Measurements from ENCODE around the gene PRSS21. TPM values are rescaled to one million over a fixed set of nuclear protein-coding genes. Genes with fewer than 3 reads are reported as not detected.

PRSS21 gene
- total RNA-seq, 1 donor from 2014 or later, result 26.5 TPM

DNA sequence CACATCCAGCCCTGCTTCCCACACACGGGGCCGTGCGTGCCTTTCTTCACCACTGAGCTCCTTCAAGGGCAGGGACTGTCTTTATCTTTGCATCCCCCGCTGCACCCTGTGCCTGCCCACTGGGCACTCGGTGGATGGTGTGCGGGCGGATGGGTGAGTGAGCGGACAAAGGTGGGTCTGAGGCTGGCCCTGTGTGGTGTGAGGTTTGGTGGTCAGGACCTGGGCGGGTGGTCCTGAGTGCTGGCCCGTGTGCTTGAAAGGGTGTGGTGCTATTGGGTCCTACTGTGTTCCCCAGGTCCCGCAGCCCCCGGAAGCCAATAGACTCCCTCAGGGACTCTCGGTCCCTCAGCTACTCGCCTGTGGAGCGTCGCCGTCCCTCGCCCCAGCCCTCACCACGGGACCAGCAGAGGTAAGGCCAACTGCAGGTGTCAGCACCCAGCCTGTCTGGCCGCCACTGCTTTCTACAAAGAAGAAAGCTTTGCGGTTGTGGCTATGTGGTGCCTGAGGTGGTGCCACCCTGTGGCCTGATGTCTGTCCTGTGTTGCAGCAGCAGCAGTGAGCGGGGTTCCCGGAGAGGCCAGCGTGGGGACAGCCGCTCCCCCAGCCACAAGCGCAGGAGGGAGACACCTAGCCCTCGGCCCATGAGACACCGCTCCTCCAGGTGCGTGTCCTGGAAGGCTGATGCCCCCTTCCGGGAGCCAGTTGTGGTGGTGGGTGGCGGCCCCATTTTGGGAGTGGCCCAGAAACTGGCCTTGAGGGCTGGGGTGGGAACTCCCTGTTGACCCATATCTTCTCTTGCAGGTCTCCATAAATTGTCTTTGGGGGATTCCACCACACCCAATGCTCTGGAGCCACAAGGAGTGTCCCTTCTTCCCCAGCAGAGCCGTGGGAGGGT, 46.7 kb upstream of the PRSS21 start:
- DNase-seq (peak; percentile 45), ATAC-seq (peak; percentile 6 to 8)
- H3K4me1 ChIP-seq, result peaks cover 12% of the 10 kb centered on the region
- no peak overlapping the region for H3K4me3 ChIP-seq
- no peaks in the 10 kb centered on the region for H3K27me3 ChIP-seq (ENCODE audit: low read depth)
- peak overlapping the region; percentile 31 for H3K27ac ChIP-seq
- intact Hi-C loops (cut with DNase I), result no loop called here
- H3K9me3 ChIP-seq, result no peaks in the 10 kb centered on the region
- H3K36me3 ChIP-seq, result peaks cover 97% of the 10 kb centered on the region
- TF ChIP-seq, protein P1, sequence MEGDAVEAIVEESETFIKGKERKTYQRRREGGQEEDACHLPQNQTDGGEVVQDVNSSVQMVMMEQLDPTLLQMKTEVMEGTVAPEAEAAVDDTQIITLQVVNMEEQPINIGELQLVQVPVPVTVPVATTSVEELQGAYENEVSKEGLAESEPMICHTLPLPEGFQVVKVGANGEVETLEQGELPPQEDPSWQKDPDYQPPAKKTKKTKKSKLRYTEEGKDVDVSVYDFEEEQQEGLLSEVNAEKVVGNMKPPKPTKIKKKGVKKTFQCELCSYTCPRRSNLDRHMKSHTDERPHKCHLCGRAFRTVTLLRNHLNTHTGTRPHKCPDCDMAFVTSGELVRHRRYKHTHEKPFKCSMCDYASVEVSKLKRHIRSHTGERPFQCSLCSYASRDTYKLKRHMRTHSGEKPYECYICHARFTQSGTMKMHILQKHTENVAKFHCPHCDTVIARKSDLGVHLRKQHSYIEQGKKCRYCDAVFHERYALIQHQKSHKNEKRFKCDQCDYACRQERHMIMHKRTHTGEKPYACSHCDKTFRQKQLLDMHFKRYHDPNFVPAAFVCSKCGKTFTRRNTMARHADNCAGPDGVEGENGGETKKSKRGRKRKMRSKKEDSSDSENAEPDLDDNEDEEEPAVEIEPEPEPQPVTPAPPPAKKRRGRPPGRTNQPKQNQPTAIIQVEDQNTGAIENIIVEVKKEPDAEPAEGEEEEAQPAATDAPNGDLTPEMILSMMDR (IDR thresholded peaks at IDR 0.05), result no peak

DNA sequence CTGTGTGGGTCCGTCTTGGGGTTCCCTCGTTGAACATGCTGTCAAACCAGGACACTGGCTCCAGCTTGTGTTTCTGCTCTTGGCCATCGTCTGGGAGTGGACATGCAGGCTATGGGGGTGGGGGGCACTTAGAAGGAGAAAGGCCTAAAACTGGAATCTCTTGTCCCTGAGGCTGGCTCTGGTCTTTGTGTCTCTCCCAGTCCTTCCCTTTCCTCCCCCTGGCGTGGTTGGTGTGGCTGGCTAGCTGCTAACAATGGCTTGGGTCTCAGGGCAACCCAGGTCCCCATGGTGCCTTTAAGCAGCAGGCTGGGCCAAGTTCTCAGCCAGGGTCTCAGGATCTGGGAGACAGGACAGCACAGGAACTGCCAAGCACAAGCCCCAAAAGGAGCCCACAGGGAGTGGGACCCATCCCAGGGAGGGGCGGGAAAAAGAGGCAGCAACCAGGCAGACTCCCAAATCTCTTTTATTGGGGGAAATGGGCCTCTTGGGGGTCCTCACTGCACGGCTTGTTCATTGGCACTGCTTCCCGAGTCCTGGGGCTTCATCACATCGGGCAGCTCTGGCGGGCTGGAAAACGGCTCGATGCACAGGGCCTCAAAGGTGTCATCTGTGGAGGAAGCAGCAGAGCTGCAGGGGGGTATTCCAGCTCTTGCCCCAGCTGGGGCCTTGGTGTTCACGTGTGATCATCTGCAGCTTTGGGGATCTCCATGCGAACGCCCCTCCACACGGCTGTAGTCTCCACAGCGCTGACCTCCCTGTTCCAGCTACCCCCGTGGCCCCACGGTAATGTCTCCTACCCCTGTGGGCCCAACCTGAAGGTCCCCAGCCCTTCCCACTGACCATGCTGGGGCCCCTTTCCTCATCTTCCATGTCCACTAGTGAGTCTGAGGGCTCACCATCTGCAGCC, 45.3 kb upstream of the PRSS21 start:
- H3K4me1 ChIP-seq, result peaks cover 23% of the 10 kb centered on the region
- TF ChIP-seq, protein P1 (IDR thresholded peaks at IDR 0.05), result no peak
- no peaks in the 10 kb centered on the region for H3K27me3 ChIP-seq (ENCODE audit: low read depth)
- DNase-seq (peak; percentile 35), ATAC-seq (no peak)
- intact Hi-C loops (cut with DNase I), result no loop called here
- no peak overlapping the region for H3K4me3 ChIP-seq
- peaks cover 83% of the 10 kb centered on the region for H3K36me3 ChIP-seq
- H3K27ac ChIP-seq, result no peak overlapping the region
- no peaks in the 10 kb centered on the region for H3K9me3 ChIP-seq

DNA sequence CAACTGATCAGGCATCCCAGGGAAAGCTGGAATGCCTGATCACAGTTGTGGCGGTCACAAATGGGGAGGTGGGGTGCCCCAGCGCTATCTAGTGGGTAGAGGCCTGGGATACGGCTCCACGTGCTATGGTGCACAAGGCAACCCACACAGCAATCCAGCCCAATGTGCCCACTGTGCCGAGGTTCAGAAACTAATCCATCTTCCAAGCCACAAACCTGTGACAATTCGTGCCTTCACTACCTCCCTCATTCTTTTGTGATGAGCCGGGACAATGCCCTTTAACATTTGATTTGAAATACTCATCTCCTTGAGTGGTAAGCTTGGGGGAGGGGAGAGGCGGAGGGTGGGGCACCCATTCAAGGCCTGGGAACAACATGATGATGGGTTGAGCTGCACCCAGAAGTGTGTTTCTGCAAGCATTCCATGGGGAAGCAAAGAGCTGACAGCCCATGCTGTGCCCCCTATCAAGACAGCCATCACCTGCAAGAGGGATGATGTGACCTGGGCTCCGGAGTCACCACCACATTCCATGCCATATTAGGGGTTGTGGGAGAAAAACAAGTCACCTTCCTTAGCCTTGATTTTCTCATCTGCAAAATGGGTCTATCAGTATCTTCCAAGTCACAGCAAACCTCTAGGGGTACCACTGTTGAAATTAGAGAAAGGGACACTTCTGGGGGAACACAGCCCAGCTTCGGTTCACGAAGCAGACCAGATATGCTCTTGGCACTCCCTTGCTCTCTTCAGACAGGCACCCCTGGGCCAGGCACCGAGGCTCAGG, 43.7 kb upstream of the PRSS21 start:
- Histone ChIP-seq H3K27me3 (ENCODE audit: low read depth) (no peaks in the 10 kb centered on the region), H3K9me3 (no peaks in the 10 kb centered on the region), H3K36me3 (peaks cover 67% of the 10 kb centered on the region), H3K4me3 (no peak overlapping the region), H3K4me1 (peaks cover 26% of the 10 kb centered on the region), H3K27ac (no peak overlapping the region)
- peak; percentile 20 for DNase-seq
- intact Hi-C loops (cut with DNase I), result no loop called here
- TF ChIP-seq, protein P1 (IDR thresholded peaks at IDR 0.05), result no peak
- ATAC-seq, result no peak

DNA sequence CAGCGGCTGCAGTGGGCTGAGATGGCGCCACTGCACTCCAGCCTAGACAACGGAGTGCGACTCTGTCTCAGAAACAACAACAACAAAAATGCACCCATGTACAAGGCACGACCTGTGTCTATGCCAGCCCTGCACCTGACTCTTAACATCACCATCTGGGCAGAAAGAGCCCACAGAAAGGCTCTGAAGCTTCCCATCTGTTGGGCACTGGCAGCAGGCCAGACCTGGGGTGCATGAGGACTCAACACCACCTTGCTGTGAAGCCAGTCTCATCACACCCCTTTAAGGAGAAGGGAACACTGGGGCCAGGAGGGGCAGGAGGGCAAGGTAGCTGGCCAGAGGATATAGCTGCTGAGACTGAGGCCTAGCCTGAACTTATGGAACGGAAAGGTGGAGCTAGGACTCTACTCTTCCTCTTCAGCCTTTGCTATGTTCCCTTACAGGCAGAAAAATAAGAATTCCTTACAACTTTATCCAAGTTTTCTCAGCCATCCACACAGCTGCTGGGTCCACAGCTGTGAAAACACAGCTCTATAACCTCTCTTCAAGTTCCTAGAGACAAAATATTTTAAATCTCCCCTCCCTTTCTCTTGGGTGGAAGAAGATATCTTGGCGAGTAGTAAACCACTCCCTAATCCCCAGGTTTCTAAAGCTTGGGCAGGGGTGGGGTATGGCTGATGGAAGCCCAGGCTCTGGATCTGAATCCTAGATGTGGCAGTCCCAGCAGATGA, 42.7 kb upstream of the PRSS21 start:
- Histone ChIP-seq H3K27ac (no peak overlapping the region), H3K36me3 (peaks cover 57% of the 10 kb centered on the region), H3K9me3 (no peaks in the 10 kb centered on the region), H3K27me3 (ENCODE audit: low read depth) (no peaks in the 10 kb centered on the region), H3K4me3 (no peak overlapping the region), H3K4me1 (peaks cover 33% of the 10 kb centered on the region)
- DNase-seq (peak; percentile 44), ATAC-seq (no peak)
- TF ChIP-seq, protein P1 (IDR thresholded peaks at IDR 0.05), result no peak
- intact Hi-C loops (cut with DNase I), result no loop called here
